CD4-positive, alpha-beta T cell treated with Interleukin-4 for 4 hours (primary cell): Measurements from ENCODE around the gene SHCBP1L.
"Not testable (repeated sequence)": the region's sequence is repeated elsewhere in the genome, so short reads cannot be mapped to it uniquely, and the experiment has no call there.

Experiments
- DNase-seq: peaks from one replicate; pipeline ENCODE4 v3.0.0-alpha.2; 2020

Gene SHCBP1L

DNA sequence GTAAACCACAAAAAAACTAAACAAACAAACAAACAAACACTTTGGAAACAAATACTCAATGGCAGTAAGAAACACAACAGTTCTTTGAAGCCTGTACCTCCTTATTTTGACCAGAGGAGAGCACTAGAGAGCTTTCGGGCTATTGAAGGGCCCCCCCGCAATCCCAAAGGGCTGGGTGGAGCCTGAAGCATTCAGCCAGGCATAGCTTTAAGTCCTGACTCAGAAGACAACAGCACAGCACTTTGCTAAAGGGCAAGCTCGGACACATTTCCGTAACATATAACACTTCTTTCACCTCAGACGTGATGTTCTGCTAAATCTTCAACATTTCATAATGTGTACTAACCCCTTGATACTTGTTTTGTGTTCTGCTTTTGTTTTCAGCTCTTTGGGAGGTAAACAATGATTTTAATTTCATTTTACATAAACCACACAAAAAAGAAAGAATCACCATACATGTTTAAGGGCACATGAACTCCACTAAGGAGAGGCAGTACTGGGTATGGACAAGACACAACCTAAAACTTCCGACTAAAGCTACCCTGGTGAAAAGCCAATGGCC lies 9.7 kb upstream of the SHCBP1L start:
- DNase-seq, result peak; percentile 11

DNA sequence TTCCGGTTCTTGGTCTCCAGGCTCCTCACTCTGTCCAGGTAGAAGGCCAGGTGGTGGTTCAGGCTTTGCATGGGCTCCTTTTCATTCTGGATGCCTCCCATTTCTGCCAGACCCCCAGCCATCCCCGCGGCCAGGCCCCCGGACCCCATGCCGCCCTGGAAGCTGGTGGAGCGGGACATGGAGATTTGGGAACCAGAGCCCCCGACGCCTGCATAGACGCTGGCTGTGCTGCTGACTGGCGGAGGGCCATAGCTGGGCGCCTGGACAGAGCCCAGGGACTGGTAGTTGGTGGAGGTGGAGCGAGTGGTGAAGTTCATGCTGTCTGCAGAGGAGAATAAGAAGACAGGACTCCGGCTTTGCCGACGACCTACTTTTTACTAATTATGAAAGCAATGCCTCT lies 7.1 kb upstream of the SHCBP1L start:
- DNase-seq, result no peak

DNA sequence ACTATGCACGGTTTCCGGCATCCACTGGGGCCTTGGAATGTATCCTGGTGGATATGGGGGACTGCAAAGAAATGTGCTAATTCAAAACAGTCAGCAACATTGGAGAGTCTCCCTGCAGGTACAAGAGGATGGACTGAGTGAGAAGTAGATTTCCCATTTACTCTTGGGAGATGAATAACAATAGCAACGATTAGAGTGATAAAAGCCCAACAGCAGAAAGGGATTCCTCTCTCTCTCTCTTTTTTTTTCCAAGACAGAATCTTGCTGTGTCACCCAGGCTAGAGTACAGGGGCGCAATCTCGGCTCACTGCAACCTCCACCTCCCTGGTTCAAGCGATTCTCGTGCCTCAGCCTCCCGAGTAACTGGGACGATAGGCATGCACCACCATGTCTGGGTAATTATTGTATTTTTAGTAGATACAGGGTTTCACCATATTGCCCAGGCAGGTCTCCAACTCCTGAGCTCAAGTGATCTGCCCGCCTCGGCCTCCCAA lies 5.0 kb upstream of the SHCBP1L start:
- no peak for DNase-seq

DNA sequence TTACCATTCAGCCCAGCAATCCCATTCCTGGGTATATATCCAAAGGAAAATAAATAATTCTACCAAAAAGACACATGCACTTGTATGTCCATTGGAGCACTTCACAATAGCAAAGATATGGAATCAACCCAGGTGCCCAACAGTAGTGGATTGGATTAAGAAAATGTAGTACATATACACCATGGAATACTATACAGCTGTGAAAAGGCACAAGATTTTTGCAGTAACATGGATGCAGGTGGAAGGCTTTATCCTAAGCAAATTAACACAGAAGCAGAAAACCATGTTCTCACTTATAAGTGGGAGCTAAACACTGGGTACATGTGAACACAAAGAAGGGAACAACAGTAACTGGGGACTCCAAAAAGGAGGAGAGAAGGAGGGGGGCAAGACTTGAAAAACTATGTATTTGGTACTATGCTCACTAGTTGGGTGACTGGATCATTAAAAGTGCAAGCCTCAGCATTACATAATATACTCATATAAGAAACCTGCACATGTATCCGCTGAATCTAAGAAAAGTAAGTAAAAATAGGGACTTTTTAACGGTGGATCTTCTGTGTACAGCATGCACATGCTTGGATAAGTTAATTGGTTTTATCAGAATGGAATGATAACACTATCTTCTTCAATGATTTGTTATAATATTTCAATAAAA lies 3.9 kb upstream of the SHCBP1L start:
- no peak for DNase-seq

DNA sequence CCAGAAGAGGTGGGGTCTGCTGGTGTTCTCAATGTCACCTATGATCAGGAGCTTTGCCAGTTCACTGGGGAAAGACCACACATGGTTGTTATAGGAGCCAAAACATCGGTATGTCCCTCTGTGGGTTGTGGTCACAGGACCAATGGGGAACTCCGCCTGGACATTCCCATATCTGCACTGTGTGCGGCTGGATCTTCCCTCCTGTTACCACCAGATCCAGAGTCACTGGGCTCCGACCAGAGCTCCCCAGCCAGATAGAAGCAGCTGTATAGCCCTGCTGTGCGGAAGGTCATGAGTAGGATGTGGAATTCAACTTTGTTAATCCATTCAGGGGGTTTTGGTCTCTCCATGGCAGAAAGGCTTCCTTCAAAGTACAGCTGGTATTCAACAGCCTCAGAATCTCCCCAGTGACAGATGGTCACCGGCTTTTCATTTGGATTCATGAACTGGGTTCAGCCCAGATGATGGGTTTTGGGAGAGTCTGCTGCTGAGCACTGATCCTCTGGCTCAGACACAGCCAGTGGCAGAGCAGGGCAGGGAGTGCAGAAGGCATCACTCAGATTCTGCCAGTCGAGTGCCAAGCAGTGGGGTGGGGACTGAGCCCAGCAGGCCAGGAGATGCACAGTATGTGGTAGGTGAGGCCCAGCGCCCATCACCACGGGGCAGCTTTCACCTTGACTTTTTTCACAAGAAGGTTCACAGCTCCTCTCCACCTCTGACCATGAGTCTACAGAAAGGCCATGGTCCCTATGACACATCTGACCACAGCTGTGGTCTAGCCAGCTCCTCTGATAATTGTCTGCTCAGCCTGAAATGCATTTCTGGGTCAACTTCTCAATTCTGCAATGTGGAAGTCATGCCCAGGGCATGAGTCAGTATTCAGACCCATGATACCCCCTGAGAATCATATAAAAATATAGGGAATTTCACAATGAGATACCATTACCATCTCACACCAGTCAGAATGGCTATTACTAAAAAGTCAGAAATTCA lies 2.9 kb upstream of the SHCBP1L start:
- no peak for DNase-seq

DNA sequence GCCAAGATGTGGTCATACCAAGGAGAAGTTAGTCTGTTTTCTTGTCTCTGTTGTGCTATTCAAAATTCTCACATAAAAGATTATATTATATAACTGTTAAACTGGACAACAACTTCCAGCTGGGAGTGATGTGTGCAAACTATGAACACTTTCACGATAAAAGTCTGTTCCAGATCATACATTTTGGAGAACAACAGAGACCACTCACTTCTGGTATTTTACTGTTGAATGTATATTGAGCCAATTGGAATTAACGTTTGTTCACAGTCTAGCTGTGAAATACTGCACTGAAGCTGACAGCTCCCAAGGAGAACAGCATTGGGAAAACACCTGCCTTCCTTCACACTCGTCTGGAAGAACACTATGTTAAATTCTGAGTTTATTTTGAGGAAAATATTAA lies 860 bp upstream of the SHCBP1L start:
- DNase-seq, result no peak

DNA sequence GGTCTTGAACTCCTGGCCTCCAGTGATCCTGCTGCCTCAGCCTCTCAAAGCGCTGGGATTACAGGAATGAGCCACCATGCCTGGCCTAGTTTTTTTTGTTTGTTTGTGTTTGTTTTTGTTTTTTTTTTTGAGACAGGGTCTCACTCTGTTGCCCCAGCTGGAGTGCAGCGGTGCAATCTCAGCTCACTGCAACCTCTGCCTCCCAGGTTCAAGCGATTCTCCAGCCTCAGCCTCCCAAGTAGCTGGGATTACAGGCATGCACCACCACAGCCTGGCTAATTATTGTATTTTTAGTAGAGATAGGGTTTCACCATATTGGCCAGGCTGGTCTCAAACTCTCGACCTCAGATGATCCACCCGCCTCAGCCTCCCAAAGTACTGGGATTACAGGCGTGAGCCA lies 9.6 kb downstream of the SHCBP1L start:
- DNase-seq, result not testable (repeated sequence)

DNA sequence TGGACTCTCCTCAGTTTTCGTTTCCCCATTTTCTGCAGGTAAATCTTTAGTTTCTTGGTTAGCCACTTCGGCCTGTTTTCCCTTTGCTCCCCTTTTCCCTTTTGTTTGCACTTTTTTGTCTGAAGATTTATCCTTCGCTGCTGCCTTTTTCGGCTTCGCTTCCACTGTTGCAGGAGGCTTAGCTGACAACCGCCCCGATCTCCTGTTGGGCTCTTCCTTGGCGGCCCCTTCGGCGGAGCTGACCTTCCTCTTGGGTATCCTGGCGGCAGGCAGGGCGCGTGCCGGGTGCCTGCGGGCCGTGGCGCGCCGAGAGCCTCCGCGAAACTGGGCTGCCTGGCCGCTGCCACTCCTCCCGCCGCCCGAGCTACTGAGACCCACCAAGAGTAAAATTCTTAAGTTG lies 10.8 kb downstream of the SHCBP1L start:
- not testable (repeated sequence) for DNase-seq

DNA sequence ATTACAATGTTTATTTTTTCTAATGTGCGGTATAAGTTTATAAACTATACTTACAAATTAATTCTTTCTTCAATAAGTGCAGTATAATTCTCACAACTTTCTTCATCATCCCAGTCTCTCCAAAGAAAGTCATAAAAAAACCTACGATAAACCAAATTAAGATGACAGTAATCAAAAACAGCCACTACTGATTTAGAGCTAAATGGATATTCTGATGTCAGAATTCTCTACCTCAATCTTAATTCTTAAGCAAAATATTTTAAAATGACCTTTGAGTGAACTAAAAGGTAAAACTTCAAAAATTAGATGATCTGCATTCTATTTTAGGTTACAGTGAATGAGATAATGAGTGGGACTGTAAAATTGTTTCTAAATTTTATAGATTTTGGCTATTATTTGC lies 13.6 kb downstream of the SHCBP1L start:
- no peak for DNase-seq

DNA sequence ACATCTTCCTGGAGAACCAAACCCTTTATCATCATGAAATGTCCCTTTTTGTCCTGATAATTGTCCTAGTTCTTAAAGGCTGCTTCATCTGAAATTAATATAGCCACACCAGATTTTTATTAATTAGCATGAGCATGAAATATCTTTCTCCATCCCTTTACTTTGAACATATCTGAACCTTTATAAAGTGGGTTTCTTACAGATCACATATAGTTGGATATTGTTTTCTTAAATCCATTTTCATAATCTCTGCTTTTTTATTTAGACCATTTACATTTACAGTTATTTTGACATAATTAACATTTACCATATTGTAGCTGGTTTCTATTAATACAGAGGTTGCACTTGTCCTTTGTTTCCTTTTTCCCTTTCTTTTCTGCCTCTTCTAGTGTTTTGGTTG lies 17.2 kb downstream of the SHCBP1L start:
- no peak for DNase-seq

DNA sequence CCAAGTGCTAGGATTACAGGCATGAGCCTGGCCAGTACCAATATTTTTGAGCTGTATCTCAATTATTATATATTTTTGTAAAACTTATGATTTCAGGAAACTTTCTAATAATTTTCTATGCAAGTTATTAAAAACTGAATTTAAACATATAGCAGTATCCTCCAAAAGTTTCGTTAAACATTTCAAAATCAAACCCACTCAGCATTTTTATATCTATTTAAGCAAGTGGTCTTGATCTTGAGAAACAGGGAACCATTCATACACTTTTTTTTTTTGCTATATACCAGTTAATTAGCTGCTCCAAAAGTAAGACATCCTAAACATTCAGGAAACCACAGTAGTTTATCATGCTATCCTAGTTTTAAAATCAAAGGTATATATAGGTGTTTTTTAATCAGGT lies 22.0 kb downstream of the SHCBP1L start:
- no peak for DNase-seq

DNA sequence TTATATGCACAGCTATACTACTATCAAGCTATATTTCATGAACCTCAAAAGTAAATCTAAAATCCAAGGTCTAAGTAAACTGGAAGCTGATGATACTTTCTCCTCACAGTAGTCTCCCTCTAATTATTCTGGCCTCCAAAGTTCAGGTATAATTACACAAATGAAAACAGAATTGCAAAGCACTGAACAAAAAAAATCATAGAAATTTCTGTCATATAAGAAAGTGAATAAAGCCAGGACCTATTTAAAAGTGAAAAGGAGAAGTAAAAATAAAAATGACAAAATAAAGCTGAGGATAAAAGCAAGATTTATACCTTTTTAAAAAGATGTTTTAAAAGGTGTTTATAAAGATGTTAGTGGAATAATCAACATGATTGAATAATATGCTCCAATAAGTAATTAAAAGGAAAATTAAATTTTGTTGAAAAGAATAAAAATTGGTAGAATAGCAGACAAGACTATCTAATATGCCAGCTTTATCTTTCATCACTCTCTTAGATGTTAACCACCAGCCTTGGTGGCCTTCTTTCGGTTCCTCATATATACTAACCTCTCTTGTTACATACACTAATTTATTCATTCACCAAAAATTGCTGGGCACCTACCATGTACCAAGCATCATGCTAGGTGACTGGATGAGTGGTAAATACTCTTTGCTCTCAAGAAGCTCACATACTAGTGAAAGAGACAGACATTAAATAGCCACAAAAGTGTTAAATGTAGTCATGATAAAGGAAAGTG lies 25.1 kb downstream of the SHCBP1L start:
- no peak for DNase-seq

DNA sequence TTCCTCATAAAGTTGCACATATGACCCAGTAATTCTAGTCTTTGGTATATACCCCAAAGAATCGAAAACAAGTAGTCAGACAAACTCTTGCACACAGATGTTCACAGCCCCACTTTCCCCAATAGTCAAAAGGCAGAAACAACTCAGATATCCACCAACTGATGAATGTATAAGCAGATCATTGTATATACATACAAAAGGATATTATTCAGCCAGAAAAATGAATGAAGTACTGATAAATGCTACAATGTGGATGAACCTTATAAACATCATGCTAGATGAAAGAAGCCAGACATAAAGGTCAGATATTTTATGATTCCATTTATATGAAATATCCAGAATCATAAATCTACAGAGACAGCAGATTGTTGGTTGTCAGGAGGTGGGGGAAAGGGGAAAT lies 27.3 kb downstream of the SHCBP1L start:
- no peak for DNase-seq

DNA sequence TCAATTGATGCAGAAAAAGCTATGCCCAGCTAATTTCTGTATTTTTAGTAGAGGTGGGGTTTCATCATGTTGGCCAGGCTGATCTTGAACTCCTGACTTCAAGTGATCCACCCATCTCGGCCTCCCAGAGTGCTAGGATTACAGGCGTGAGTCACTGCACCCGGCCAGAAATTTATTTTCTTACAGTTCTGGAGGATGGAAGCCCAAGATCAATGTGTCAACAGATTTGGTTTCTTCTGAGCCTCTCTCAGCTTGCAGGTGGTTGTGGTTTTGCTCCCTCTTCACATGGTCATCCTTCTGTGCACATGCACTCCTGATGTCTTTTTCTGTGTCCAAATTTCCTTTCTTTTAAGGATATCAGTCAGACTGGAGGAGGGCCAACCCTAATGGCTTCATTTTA lies 35.6 kb downstream of the SHCBP1L start:
- DNase-seq, result no peak

DNA sequence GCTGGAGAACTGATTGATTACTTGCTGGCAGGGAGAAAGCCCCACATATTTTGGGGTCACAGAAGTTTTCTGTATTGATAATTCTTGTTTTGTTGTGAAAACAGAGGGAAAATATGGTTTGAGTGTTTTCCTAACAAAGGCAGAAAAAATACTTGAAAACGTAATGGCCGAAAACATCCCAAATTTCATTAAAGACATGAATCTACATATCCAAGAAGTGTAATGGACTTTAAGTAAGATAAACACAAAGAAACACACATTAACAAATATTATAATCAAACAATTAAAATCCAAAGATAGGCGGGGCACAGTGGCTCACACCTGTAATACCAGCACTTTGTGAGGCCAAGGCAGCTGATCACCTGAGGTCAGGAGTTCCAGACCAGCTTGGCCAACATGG lies 39.6 kb downstream of the SHCBP1L start:
- DNase-seq, result no peak

DNA sequence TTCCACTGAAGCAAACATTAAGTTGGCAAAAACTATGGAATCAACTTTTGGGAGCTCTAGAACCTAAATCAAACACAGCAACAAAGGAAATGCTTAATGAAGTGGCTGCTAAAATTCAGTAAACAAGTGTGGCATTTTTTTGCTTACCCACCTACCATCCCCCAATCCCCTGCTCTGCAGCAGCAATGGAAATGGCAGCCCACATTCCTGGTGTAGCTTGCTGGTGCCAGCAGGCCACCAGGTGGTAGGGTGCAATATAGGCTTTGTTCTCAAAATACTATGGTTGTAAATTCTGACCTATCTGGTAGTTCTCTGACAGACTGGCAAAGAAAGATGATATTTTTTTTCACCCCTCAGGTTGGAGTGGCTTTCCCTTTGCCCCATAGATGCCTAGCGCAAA lies 42.8 kb downstream of the SHCBP1L start:
- no peak for DNase-seq

DNA sequence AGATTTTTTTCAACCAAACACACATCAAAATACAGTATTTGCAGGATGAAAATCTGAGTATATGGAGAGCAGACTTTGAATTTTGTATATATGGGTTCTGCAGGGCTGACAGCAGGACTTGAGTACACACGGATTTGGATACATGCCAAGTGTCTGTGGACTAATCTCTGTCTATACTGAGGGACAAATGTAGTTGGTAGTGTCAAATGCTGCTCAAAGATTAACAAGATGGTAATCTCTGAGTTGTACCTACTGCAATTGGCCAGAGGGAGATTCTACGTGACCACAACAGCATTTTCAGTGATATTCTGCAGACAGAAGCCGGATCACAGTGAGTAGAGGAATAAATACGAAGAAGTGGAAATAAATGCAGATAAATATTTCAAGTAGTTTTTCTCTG lies 43.4 kb downstream of the SHCBP1L start:
- DNase-seq, result no peak

DNA sequence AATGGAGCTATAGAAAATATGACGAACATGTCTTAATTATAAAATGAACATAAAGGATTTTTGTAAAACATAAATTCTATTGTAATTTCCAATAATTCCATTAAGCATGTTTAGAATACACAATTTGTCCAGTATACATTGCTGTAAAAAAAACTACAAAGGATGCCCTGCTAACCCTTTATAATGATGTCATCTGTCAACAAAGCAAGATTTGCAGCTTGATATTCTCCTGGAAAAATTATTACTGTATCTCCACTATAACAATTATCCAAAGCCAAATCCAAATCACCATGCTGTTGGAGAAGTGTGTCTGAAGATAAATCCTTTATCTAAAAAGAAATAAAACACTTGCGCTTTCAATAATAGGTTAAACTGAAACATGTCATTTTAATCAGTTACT lies 47.6 kb downstream of the SHCBP1L start:
- no peak for DNase-seq

DNA sequence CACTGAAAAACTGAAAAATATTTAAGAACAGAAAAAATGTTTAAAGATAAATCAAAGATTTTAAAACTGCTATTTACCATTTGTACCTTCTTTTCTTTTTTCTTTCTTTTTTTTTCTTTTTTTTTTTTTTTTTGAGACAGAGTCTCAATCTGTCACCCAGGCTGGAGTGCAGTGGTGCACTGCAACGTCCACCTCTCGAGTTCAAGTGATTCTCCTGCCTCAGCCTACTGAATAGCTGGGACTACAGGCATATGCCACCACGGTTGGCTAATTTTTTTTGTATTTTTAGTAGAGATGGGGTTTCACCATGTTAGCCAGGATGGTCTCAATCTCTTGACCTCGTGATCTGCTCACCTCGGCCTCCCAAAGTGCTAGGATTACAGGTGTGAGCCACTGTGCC lies 51.0 kb downstream of the SHCBP1L start:
- DNase-seq, result not testable (repeated sequence)

DNA sequence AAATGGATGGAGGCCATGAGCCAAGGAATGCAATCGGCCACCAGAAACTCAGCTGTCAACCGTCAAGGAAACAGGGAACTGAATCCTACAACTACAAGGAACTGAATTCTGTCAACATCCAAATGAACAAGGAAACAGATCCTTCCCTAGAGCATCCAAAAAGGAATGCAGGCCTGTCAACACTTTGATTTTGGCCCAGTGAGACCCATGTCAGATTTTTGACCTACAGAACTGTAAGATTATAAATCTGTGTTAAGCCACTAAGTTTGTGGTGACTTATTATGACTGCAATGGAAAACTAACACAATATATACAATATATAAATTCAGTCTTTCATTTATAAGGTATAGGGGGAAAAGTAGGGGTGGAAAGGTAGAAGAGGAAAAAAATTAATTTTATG lies 55.3 kb downstream of the SHCBP1L start:
- no peak for DNase-seq

DNA sequence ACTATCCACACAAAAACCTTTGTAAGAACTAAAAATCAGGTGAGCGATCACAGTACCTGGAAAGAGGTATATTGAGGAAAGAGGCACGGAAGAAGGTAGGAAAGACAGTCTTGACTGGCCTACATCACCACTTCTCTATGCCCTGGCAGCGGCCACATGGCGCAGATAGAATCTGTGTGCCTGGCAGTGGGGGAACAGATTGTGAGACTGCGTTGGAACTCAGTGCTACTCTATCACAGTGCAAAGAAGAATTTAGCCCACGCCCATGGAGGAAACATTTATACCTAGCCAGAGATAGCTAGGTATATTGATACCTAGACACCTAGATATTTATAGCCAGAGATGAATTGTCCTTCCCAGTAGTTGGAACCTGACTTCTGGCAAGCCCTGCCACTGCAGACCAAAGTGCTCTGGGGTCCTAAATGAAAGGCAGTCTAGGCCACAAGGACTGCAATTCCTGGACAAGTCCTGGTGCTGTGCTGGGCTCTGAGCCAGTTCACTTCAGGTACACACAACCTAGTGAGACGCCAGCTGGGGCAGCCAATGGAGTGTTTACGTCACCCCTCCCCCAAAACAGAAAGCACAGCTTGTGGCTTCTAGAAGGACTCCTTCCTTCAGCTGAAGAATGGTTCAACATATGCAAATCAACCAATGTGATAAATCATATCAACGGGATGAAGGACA lies 61.9 kb downstream of the SHCBP1L start:
- no peak for DNase-seq

DNA sequence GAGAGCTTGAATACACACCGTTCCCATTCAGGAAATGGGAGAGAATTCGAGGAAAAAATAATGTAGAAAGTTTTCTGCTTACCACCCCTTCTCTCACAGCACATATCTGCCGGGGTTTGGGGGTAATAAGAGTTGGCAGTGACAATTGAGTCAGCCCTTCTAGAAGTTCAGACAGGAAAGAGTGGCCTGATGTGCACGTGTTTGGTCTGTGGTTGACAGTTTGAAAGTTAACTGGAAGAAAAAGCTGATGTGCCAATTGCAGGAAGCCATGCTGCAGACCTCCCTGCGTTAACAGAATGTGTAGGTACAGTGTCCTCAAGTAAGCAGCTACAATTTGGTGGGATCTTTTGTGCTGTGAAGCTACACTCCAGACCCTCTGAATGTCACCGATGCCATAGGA lies 63.0 kb downstream of the SHCBP1L start:
- peak; percentile 27 for DNase-seq
